Activated CD4-positive, alpha-beta memory T cell treated with anti-CD3 and anti-CD28 coated beads, Interleukin-2, amount 10 ng/mL, durations not matched to agents 7 days and 5 days (primary cell): ENCODE measurements around the gene RUNX2. TPM values are rescaled to one million over a fixed set of nuclear protein-coding genes. Genes with fewer than 3 reads are reported as not detected.
A peak's percentile ranks its signal among the peaks of the same experiment; 100 is the strongest.

Experiments
- CTCF ChIA-PET: fragments of 350-600 bp; sonication (Branson Sonifier 250); formaldehyde crosslinking; loops from one replicate; lab custom pipeline; 2021; ENCODE audit warnings: antibody characterized with exemption, inconsistent platforms; lab: Charles Lee
- POLR2A ChIA-PET: fragments of 350-600 bp; sonication (Branson Sonifier 250); formaldehyde crosslinking; loops from one replicate; lab custom pipeline; 2021; ENCODE audit warnings: antibody characterized with exemption; lab: Charles Lee
- DNase-seq: peaks from one replicate; pipeline ENCODE4 v3.0.0-alpha.2; 2020
- H3K27ac Mint-ChIP-seq: one replicate; pipeline ENCODE4 v1.8.0; 2021; ENCODE audit warnings: mild to moderate bottlenecking, mixed read lengths
- H3K27me3 Mint-ChIP-seq: one replicate; pipeline ENCODE4 v1.8.0; 2021; ENCODE audit warnings: mixed read lengths
- H3K36me3 Mint-ChIP-seq: one replicate; pipeline ENCODE4 v1.8.0; 2021; ENCODE audit warnings: low read depth, mixed read lengths
- H3K4me1 Mint-ChIP-seq: one replicate; pipeline ENCODE4 v1.8.0; 2021; ENCODE audit warnings: mixed read lengths
- H3K4me3 Mint-ChIP-seq: one replicate; pipeline ENCODE4 v1.8.0; 2021; ENCODE audit warnings: mild to moderate bottlenecking, mixed read lengths
- H3K9me3 Mint-ChIP-seq: one replicate; pipeline ENCODE4 v1.8.0; 2021; ENCODE audit warnings: mixed read lengths
- total RNA-seq, 2 experiments: library from RNA; stranded (reverse); gene quantifications; one replicate each; pipeline ENCODE4 v1.2.3, GENCODE V29; 2021

The RUNX2 gene
- total RNA-seq, 2 experiments from 2014 or later: 42.2 to 43.4 TPM

- CTCF ChIA-PET: interaction anchor here (0.7 kb wide), 1 partner anchor 213 kb away, joined by 3 read pairs; no protein-coding TSS in a partner anchor
- DNase-seq: peak; percentile 74
These were observed 353.9 kb downstream of the RUNX2 start for GRCh38 chr6:45681860-45682511.

GRCh38 chr6:45684476-45684875 is 356.3 kb downstream of the RUNX2 start:
- peaks cover 20% of the 10 kb centered on the region for H3K9me3 Mint-ChIP-seq
- H3K27ac Mint-ChIP-seq: no peak overlapping the region
- no peak overlapping the region for H3K4me3 Mint-ChIP-seq
- ChIA-PET CTCF (interaction anchor here (1.4 kb wide), 1 partner anchor 30 kb away, joined by 3 read pairs; no protein-coding TSS in a partner anchor), POLR2A (no interaction called here)
- no peak for DNase-seq
- H3K36me3 Mint-ChIP-seq: peaks cover 19% of the 10 kb centered on the region
- H3K27me3 Mint-ChIP-seq: no peaks in the 10 kb centered on the region
- H3K4me1 Mint-ChIP-seq: peaks cover 22% of the 10 kb centered on the region

More at GRCh38 chr6:45681860-45682511, 353.9 kb downstream of the RUNX2 start:
- H3K36me3 Mint-ChIP-seq: peaks cover 28% of the 10 kb centered on the region
- H3K4me3 Mint-ChIP-seq: no peak overlapping the region
- H3K27me3 Mint-ChIP-seq: peaks cover 1% of the 10 kb centered on the region
- POLR2A ChIA-PET: interaction anchor here (0.6 to 1.1 kb wide), 3 partner anchors 28 to 261 kb away, joined by 3 to 4 read pairs (median 4); no protein-coding TSS in a partner anchor
- H3K27ac Mint-ChIP-seq: peak overlapping the region; percentile 21
- H3K4me1 Mint-ChIP-seq: peaks cover 35% of the 10 kb centered on the region
- peaks cover 25% of the 10 kb centered on the region for H3K9me3 Mint-ChIP-seq

- H3K36me3 Mint-ChIP-seq: peaks cover 16% of the 10 kb centered on the region
- no peak overlapping the region for H3K27ac Mint-ChIP-seq
- no peak overlapping the region for H3K4me3 Mint-ChIP-seq
- DNase-seq: no peak
- ChIA-PET CTCF (interaction anchor here (1.4 kb wide), 1 partner anchor 29 kb away, joined by 3 read pairs; no protein-coding TSS in a partner anchor), POLR2A (no interaction called here)
- H3K4me1 Mint-ChIP-seq: peaks cover 23% of the 10 kb centered on the region
- no peaks in the 10 kb centered on the region for H3K27me3 Mint-ChIP-seq
- H3K9me3 Mint-ChIP-seq: peaks cover 18% of the 10 kb centered on the region
These were observed 356.9 kb downstream of the RUNX2 start for GRCh38 chr6:45685076-45685475.

DNA sequence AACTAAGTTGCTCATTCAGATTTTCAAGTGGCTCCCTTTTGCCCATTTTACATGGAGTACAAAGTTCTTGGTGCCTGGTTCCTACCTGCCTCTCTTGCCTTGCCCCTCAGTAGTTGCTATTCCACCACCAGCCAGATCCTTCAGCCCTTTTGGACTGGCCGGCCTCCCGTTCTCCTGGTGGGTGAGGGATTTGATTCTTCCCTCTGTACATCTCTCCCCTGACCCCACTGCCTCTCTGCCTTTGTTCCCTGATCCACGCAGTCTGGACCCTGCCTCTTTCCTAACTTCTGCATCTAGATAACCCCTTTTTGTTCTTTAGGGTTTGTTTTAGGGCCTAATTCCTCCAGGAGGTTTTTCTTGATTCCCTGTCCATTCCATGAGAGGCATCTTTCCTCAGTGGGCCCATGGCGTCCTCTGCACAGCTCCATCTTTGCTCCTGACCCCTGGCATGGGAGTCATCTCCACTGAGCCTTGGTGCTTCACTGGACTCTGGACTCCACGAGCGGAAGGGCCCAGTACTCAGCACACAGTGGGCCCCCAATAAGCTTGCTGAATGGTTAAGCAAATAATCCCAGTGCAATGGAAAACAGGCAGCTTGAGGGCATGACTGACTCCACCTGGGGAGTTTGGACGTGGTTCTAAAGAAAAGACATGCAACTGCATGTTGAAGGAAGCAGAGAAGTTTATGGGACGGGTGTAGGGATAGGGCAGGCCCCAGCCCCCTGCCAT is 358.9 kb downstream of the RUNX2 start:
- ChIA-PET CTCF (no interaction called here), POLR2A (no interaction called here)
- Mint-ChIP-seq H3K27ac (peak overlapping the region; percentile 17), H3K4me1 (peaks cover 14% of the 10 kb centered on the region), H3K4me3 (no peak overlapping the region), H3K9me3 (peaks cover 13% of the 10 kb centered on the region), H3K36me3 (peaks cover 11% of the 10 kb centered on the region), H3K27me3 (no peaks in the 10 kb centered on the region)
- no peak for DNase-seq

- Mint-ChIP-seq H3K36me3 (peaks cover 6% of the 10 kb centered on the region), H3K27me3 (no peaks in the 10 kb centered on the region), H3K9me3 (peaks cover 9% of the 10 kb centered on the region), H3K27ac (peak overlapping the region; percentile 17), H3K4me3 (no peak overlapping the region), H3K4me1 (peaks cover 10% of the 10 kb centered on the region)
- DNase-seq: no peak
- POLR2A ChIA-PET: no interaction called here
- CTCF ChIA-PET: interaction anchor here (1.0 kb wide), 1 partner anchor 17 kb away, joined by 3 read pairs; no protein-coding TSS in a partner anchor
These were observed 359.4 kb downstream of the RUNX2 start for GRCh38 chr6:45687570-45687969.

DNA sequence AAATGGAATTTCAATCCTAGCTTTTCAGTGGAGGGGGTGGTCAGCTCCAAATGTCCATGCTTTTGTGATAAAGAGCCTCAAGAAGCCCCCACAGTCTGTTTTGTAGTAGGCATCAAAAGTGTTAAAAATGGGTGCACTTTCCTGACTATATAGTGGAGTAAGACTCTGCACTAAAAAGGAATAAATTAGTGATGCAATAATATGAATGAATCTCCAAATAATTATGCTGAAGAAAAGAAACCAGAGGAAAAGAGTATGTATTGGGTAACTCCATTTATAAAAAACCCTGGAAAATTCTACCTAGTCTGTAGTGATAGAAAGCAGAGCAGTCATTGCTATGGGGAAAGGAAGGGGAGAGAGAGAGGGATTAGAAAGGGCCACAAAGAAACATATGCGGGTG is 360.1 kb downstream of the RUNX2 start:
- DNase-seq: no peak
- H3K27ac Mint-ChIP-seq: no peak overlapping the region
- H3K36me3 Mint-ChIP-seq: peaks cover 5% of the 10 kb centered on the region
- H3K27me3 Mint-ChIP-seq: no peaks in the 10 kb centered on the region
- ChIA-PET CTCF (interaction anchor here (1.0 kb wide), 1 partner anchor 16 kb away, joined by 3 read pairs; no protein-coding TSS in a partner anchor), POLR2A (no interaction called here)
- no peak overlapping the region for H3K4me3 Mint-ChIP-seq
- H3K9me3 Mint-ChIP-seq: peaks cover 9% of the 10 kb centered on the region
- peaks cover 10% of the 10 kb centered on the region for H3K4me1 Mint-ChIP-seq

- POLR2A ChIA-PET: no interaction called here
- H3K9me3 Mint-ChIP-seq: peaks cover 9% of the 10 kb centered on the region
- peaks cover 16% of the 10 kb centered on the region for H3K4me1 Mint-ChIP-seq
- no peaks in the 10 kb centered on the region for H3K27me3 Mint-ChIP-seq
- H3K4me3 Mint-ChIP-seq: no peak overlapping the region
- H3K27ac Mint-ChIP-seq: no peak overlapping the region
- CTCF ChIA-PET: no interaction called here
- peaks cover 3% of the 10 kb centered on the region for H3K36me3 Mint-ChIP-seq
- no peak for DNase-seq
These were observed 361.9 kb downstream of the RUNX2 start for GRCh38 chr6:45689926-45690615.

GRCh38 chr6:45690846-45691245 is 362.7 kb downstream of the RUNX2 start:
- POLR2A ChIA-PET: no interaction called here
- peaks cover 8% of the 10 kb centered on the region for H3K9me3 Mint-ChIP-seq
- no peaks in the 10 kb centered on the region for H3K27me3 Mint-ChIP-seq
- CTCF ChIA-PET: no interaction called here
- no peak overlapping the region for H3K4me3 Mint-ChIP-seq
- no peak for DNase-seq
- no peak overlapping the region for H3K27ac Mint-ChIP-seq
- H3K4me1 Mint-ChIP-seq: peaks cover 16% of the 10 kb centered on the region
- H3K36me3 Mint-ChIP-seq: peaks cover 3% of the 10 kb centered on the region

DNA sequence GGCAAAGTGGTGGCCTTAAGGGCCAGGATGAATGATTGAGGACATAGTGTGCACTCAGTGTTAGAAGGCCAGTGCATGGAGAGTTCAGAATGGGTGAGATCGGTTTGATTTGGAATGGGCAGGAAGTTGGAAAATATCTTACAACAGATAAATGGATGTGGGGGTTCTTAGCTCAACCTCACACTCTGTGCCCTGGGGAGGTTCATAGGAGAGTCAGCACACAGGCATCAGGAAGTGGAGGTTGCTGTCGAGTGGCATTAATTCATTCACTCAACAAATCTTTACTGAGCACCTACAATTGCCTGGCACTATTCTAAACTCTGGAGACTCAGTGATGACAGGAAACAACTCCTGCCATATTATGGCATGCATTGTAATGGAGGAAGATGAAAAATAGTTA is 363.3 kb downstream of the RUNX2 start:
- peaks cover 2% of the 10 kb centered on the region for H3K9me3 Mint-ChIP-seq
- H3K36me3 Mint-ChIP-seq: peaks cover 3% of the 10 kb centered on the region
- ChIA-PET CTCF (no interaction called here), POLR2A (no interaction called here)
- no peak for DNase-seq
- H3K27ac Mint-ChIP-seq: no peak overlapping the region
- no peaks in the 10 kb centered on the region for H3K27me3 Mint-ChIP-seq
- H3K4me3 Mint-ChIP-seq: no peak overlapping the region
- H3K4me1 Mint-ChIP-seq: peaks cover 16% of the 10 kb centered on the region

- POLR2A ChIA-PET: no interaction called here
- H3K4me1 Mint-ChIP-seq: peaks cover 19% of the 10 kb centered on the region
- H3K27me3 Mint-ChIP-seq: no peaks in the 10 kb centered on the region
- no peaks in the 10 kb centered on the region for H3K9me3 Mint-ChIP-seq
- peaks cover 3% of the 10 kb centered on the region for H3K36me3 Mint-ChIP-seq
- CTCF ChIA-PET: no interaction called here
- no peak overlapping the region for H3K27ac Mint-ChIP-seq
- no peak overlapping the region for H3K4me3 Mint-ChIP-seq
- no peak for DNase-seq
These were observed 363.9 kb downstream of the RUNX2 start for GRCh38 chr6:45692021-45692420.

GRCh38 chr6:45696738-45697137 is 368.6 kb downstream of the RUNX2 start:
- no peak overlapping the region for H3K4me3 Mint-ChIP-seq

DNA sequence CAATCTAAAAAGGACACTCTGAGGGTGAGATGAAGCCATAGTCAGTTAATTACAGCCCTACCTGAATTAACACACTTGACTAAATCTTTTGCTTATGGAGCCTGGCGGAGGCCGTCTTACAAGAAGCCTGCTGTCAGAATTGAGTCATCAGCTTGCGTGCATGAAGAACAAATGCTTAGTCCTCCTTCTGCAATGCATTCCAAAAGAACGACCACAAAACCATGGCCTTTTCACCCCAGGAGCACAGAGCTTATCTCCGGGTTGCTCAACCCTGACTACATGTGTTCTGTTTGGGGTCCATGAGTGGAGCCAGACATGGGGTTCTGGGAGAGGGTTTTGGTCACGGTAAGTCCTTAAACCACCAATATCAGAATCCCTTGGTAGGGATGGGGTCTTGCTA is 369.5 kb downstream of the RUNX2 start:
- POLR2A ChIA-PET: interaction anchor here (1.4 kb wide), 1 partner anchor 110 kb away, joined by 3 read pairs; no protein-coding TSS in a partner anchor
- no peak for DNase-seq
- H3K9me3 Mint-ChIP-seq: no peaks in the 10 kb centered on the region
- CTCF ChIA-PET: interaction anchor here (1.7 kb wide), 1 partner anchor 17 kb away, joined by 7 read pairs; no protein-coding TSS in a partner anchor
- H3K4me1 Mint-ChIP-seq: peaks cover 9% of the 10 kb centered on the region
- H3K4me3 Mint-ChIP-seq: no peak overlapping the region
- H3K27me3 Mint-ChIP-seq: no peaks in the 10 kb centered on the region
- peaks cover 3% of the 10 kb centered on the region for H3K36me3 Mint-ChIP-seq
- H3K27ac Mint-ChIP-seq: no peak overlapping the region

More at GRCh38 chr6:45696738-45697137, 368.6 kb downstream of the RUNX2 start:
- ChIA-PET POLR2A (no interaction called here), CTCF (no interaction called here)
- Mint-ChIP-seq H3K36me3 (peaks cover 3% of the 10 kb centered on the region), H3K4me1 (peaks cover 9% of the 10 kb centered on the region), H3K27ac (no peak overlapping the region), H3K27me3 (no peaks in the 10 kb centered on the region), H3K9me3 (no peaks in the 10 kb centered on the region)
- no peak for DNase-seq
